Brain microvascular endothelial cell (primary cell): ENCODE results near the gene ROBO1.

Experiments
- DNase-seq: peaks from one replicate; pipeline ENCODE4 v3.0.0-alpha.2; 2020
- H3K27ac ChIP-seq: fragments of 250-450 bp; sonication (Bioruptor Pico); 2 replicates; pipeline ENCODE4 v1.5.1; 2020; ENCODE audit warnings: mild to moderate bottlenecking, moderate library complexity
- H3K27me3 ChIP-seq: fragments of 250-450 bp; sonication (Bioruptor Pico); replicated peaks from 2 replicates; pipeline ENCODE4 v1.5.1; 2020; ENCODE audit warnings: mild to moderate bottlenecking
- H3K36me3 ChIP-seq: fragments of 250-450 bp; sonication (Bioruptor Pico); replicated peaks from 2 replicates; pipeline ENCODE4 v1.5.1; 2020; ENCODE audit warnings: mild to moderate bottlenecking
- H3K4me3 ChIP-seq: 2 replicates; pipeline ENCODE4 v1.5.1; 2011; ENCODE audit warnings: low read depth, mild to moderate bottlenecking, control low read depth, low read length, moderate library complexity
- in situ Hi-C: cut with HindIII; loops from 2 replicates; pipeline ENCODE4 v1.10.0; 2017; ENCODE audit warnings: low sequenced_read_pairs, low pct_ligation_motif_present
- TF ChIP-seq, protein P1 (sequence below): IDR thresholded peaks from 2 replicates; pipeline ENCODE4 v1.5.1; 2011; ENCODE audit warnings: low read depth, mild to moderate bottlenecking, moderate library complexity, low read length, control low read depth, inconsistent platforms; ENCODE audit errors: missing control alignments

The ROBO1 gene

DNA sequence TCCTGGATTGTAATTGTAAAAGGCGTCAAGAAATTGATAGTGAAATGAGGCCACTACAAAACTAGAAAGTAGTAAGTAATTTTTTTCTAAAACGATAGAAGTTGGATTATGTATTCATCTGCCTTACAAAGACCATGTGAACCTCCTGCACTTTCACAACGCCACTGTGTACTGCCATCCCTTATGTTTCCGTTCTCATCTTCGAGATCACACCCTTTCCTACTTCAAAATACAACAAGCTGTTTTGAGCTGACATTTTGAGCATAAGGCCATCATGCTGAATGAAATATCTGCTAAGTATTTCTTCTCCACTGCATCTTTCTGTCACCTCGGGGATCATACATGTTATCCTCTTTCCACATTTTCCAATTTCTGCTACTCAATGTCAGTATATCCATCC, 885.5 kb downstream of the ROBO1 start:
- no peak for DNase-seq
- in situ Hi-C loops, result no loop called here
- Histone ChIP-seq H3K4me3 (no peak overlapping the region), H3K27ac (no peak overlapping the region), H3K27me3 (no peaks in the 10 kb centered on the region), H3K36me3 (no peaks in the 10 kb centered on the region)
- TF ChIP-seq, protein P1, sequence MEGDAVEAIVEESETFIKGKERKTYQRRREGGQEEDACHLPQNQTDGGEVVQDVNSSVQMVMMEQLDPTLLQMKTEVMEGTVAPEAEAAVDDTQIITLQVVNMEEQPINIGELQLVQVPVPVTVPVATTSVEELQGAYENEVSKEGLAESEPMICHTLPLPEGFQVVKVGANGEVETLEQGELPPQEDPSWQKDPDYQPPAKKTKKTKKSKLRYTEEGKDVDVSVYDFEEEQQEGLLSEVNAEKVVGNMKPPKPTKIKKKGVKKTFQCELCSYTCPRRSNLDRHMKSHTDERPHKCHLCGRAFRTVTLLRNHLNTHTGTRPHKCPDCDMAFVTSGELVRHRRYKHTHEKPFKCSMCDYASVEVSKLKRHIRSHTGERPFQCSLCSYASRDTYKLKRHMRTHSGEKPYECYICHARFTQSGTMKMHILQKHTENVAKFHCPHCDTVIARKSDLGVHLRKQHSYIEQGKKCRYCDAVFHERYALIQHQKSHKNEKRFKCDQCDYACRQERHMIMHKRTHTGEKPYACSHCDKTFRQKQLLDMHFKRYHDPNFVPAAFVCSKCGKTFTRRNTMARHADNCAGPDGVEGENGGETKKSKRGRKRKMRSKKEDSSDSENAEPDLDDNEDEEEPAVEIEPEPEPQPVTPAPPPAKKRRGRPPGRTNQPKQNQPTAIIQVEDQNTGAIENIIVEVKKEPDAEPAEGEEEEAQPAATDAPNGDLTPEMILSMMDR, result no peak

DNA sequence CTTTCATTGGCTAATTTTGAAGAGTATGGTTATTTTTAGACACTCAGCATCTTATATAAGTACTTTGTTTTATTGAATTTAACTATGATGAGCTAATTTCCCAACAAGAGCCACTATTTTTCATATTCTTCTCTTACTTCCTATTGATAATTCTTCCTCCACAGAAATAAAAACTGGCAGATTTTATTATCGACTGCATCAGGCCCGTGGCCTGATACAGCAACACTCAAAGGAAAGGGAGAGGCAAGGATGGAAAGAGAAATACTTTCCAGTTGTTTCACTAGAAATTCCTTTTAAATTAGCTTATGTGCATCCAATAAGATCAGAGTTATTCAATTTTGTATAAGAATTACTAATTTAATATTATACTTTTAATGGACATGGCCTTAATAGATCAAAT, 886.3 kb downstream of the ROBO1 start:
- H3K27ac ChIP-seq, result no peak overlapping the region
- H3K27me3 ChIP-seq, result no peaks in the 10 kb centered on the region
- no peaks in the 10 kb centered on the region for H3K36me3 ChIP-seq
- in situ Hi-C loops, result no loop called here
- TF ChIP-seq, protein P1, result no peak
- no peak overlapping the region for H3K4me3 ChIP-seq
- DNase-seq, result no peak

DNA sequence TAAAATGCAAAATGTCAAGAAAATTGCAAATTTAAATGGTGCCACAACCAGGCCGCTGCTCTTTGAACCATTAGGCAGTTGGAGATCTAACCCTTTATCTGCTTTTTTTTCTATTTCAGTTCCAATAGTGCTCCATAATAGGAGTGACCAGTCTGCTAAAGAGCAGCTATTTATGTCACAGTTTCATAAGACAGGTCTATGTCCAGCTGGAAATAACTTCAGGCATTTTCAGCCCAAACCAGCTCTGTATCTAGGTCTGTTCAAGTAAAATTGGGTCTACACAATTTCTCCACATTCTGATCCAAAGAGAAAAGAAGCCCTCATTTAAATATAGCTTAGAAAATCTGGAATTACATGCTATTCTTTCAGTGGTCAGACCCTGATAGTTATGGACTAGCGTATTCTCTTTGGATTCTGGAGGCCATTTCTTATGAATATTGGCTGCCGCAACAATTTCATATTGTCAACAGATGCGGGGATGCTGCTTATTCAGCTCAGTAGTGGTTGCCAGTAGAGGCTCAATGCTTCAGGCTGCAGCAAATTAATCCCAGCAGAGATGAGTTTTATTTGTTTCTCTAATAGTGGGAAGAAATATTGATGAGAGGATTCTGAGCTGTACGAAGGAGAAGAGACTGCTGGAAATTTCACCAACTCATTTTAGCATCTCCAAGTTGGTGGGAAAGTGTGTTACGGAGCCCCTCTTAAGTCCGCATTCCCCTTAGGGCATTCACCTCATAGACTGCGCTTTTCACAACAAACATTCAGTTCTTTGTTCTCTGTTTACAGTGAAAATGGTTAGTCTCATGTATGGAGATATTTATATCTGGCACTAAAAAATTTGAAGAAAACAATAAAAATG, 887.0 kb downstream of the ROBO1 start:
- H3K36me3 ChIP-seq, result no peaks in the 10 kb centered on the region
- no peak for DNase-seq
- H3K27ac ChIP-seq, result no peak overlapping the region
- in situ Hi-C loops, result no loop called here
- TF ChIP-seq, protein P1, result no peak
- H3K27me3 ChIP-seq, result no peaks in the 10 kb centered on the region
- H3K4me3 ChIP-seq, result no peak overlapping the region

DNA sequence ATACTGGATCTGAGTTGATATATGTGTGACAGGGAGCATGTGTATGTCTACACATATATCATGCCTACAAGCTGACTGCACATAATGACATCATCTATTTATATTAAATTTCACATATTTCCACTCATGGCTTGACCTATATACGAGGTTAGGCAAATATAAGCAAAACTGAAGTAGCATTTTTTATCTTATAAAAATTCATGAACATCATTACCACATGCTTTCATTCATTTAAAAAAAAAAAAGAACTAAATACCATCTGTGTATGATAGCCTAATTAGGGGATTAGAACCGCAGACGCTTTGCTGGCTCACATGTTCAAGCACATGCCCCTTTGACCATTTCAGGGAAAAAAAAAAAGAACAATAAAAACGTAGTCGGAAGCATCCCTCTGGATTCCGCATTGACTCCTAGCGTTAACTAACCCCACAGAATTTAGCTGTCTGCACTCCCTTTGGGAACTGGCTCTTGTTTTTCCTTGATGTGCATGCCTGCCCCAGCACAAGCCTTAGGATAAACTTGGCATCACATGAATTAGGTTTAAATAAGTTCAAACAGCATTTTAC, 888.4 kb downstream of the ROBO1 start:
- H3K4me3 ChIP-seq, result no peak overlapping the region
- TF ChIP-seq, protein P1, result no peak
- H3K27ac ChIP-seq, result no peak overlapping the region
- no peak for DNase-seq
- H3K27me3 ChIP-seq, result no peaks in the 10 kb centered on the region
- in situ Hi-C loops, result no loop called here
- H3K36me3 ChIP-seq, result no peaks in the 10 kb centered on the region

DNA sequence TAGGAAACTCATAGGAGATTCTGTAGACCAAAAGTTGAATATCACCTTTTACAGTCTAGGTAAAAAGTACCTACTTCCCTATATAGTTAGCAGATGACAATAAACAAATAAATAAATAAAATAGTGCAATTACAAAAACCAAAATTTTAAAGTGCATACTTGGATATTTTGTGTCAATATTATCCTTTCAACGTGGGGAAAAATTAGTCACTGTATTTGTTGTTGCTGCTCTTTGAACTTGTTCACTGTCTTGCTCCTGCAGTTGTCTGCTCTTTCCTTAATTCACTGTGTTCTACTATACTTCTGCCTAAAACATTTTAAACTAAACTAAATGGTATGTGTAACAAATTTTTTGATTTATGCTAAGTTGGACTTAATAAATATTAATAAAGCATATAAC, 889.0 kb downstream of the ROBO1 start:
- TF ChIP-seq, protein P1, result no peak
- Histone ChIP-seq H3K4me3 (no peak overlapping the region), H3K27me3 (no peaks in the 10 kb centered on the region), H3K27ac (no peak overlapping the region), H3K36me3 (no peaks in the 10 kb centered on the region)
- no peak for DNase-seq
- in situ Hi-C loops, result no loop called here
